HG03342 (cell line): ENCODE results near the gene LRRC32.

Source experiments
- ATAC-seq: cut with Tn5 transposase; IDR thresholded peaks from one replicate; pipeline ENCODE4 v1.9.1; 2021; ENCODE audit warnings: mild to moderate bottlenecking, moderate library complexity; ENCODE audit not compliant: unreplicated experiment

Gene LRRC32

GRCh38 chr11:76699451-76700091, 29.0 kb upstream of the LRRC32 start:
- ATAC-seq, result no peak

- ATAC-seq, result no peak
Observed at GRCh38 chr11:76698321-76699043, 27.9 kb upstream of the LRRC32 start.

GRCh38 chr11:76696756-76697155, 26.2 kb upstream of the LRRC32 start:
- ATAC-seq, result no peak

GRCh38 chr11:76695771-76696170, 25.2 kb upstream of the LRRC32 start:
- no peak for ATAC-seq

GRCh38 chr11:76695133-76695532, 24.6 kb upstream of the LRRC32 start:
- ATAC-seq, result no peak

- ATAC-seq, result no peak
Observed at GRCh38 chr11:76694664-76695063, 24.1 kb upstream of the LRRC32 start.

- ATAC-seq, result no peak
Observed at GRCh38 chr11:76693806-76694205, 23.3 kb upstream of the LRRC32 start.

GRCh38 chr11:76692956-76693355, 22.4 kb upstream of the LRRC32 start:
- no peak for ATAC-seq

GRCh38 chr11:76691655-76692054, 21.1 kb upstream of the LRRC32 start:
- no peak for ATAC-seq

GRCh38 chr11:76690736-76691135, 20.2 kb upstream of the LRRC32 start:
- no peak for ATAC-seq

- ATAC-seq, result no peak
Observed at GRCh38 chr11:76689313-76690260, 19.0 kb upstream of the LRRC32 start.

GRCh38 chr11:76688146-76688545, 17.6 kb upstream of the LRRC32 start:
- no peak for ATAC-seq

- ATAC-seq, result peak; percentile 48
Observed at GRCh38 chr11:76686261-76687079, 15.9 kb upstream of the LRRC32 start.

- ATAC-seq, result no peak
Observed at GRCh38 chr11:76685831-76686230, 15.3 kb upstream of the LRRC32 start.

- ATAC-seq, result no peak
Observed at GRCh38 chr11:76685237-76685636, 14.7 kb upstream of the LRRC32 start.

GRCh38 chr11:76684516-76684915, 14.0 kb upstream of the LRRC32 start:
- ATAC-seq, result no peak

- no peak for ATAC-seq
Observed at GRCh38 chr11:76683161-76684095, 12.9 kb upstream of the LRRC32 start.

GRCh38 chr11:76682684-76683083, 12.1 kb upstream of the LRRC32 start:
- ATAC-seq, result no peak

- ATAC-seq, result no peak
Observed at GRCh38 chr11:76682106-76682505, 11.6 kb upstream of the LRRC32 start.
